ENCODE data around the gene CORO6. TPM values are rescaled to one million over a fixed set of nuclear protein-coding genes. Genes with fewer than 3 reads are reported as not detected.

Gene CORO6
- total RNA-seq, 1 donor = 20.3 TPM

GRCh38 chr17:29579866-29580771, 42.6 kb downstream of the CORO6 start:
- peaks cover 41% of the 10 kb centered on the region for H3K79me2 ChIP-seq (ENCODE audit: insufficient read depth, low read length)
- peak; percentile 99 for DNase-seq (ENCODE audit: insufficient read length, low spot score, missing footprints)
- peaks cover 32% of the 10 kb centered on the region for H3K36me3 ChIP-seq (ENCODE audit: insufficient read depth, low read length)
- no peak overlapping the region for H3K4me3 ChIP-seq (ENCODE audit: insufficient read depth, low read length)
- H3K4me2 ChIP-seq (ENCODE audit: insufficient read depth, low read length) = no peak overlapping the region
- H3K27ac ChIP-seq (ENCODE audit: low read depth, low read length) = peak overlapping the region; percentile 56
- H3K9me3 ChIP-seq (ENCODE audit: low read depth, low read length) = no peaks in the 10 kb centered on the region
- no peak overlapping the region for H2AFZ ChIP-seq (ENCODE audit: low read length)
- H3K27me3 ChIP-seq (ENCODE audit: insufficient read depth, low read length) = no peaks in the 10 kb centered on the region
- peaks cover 10% of the 10 kb centered on the region for H3K4me1 ChIP-seq (ENCODE audit: insufficient read depth, low read length)
- H4K20me1 ChIP-seq (ENCODE audit: insufficient read depth, low read length) = peaks cover 43% of the 10 kb centered on the region
- peak; percentile 91 for TF ChIP-seq CTCF (IDR thresholded peaks at IDR 0.05; ENCODE audit: extremely low read depth, low read depth, low read length)

GRCh38 chr17:29578626-29579485, 43.9 kb downstream of the CORO6 start:
- Histone ChIP-seq H3K4me1 (ENCODE audit: insufficient read depth, low read length) (peaks cover 10% of the 10 kb centered on the region), H3K79me2 (ENCODE audit: insufficient read depth, low read length) (peaks cover 29% of the 10 kb centered on the region), H2AFZ (ENCODE audit: low read length) (no peak overlapping the region), H3K4me2 (ENCODE audit: insufficient read depth, low read length) (no peak overlapping the region), H3K27me3 (ENCODE audit: insufficient read depth, low read length) (no peaks in the 10 kb centered on the region), H3K36me3 (ENCODE audit: insufficient read depth, low read length) (peaks cover 41% of the 10 kb centered on the region), H4K20me1 (ENCODE audit: insufficient read depth, low read length) (peaks cover 32% of the 10 kb centered on the region), H3K9me3 (ENCODE audit: low read depth, low read length) (no peaks in the 10 kb centered on the region), H3K4me3 (ENCODE audit: insufficient read depth, low read length) (no peak overlapping the region), H3K27ac (ENCODE audit: low read depth, low read length) (no peak overlapping the region)
- DNase-seq (ENCODE audit: insufficient read length, low spot score, missing footprints) = peak; percentile 77
- no peak for TF ChIP-seq CTCF (IDR thresholded peaks at IDR 0.05; ENCODE audit: extremely low read depth, low read depth, low read length)

GRCh38 chr17:29577385-29578211, 45.1 kb downstream of the CORO6 start:
- Histone ChIP-seq H3K27ac (ENCODE audit: low read depth, low read length) (no peak overlapping the region), H2AFZ (ENCODE audit: low read length) (peak overlapping the region; percentile 22), H3K27me3 (ENCODE audit: insufficient read depth, low read length) (no peaks in the 10 kb centered on the region), H4K20me1 (ENCODE audit: insufficient read depth, low read length) (peaks cover 20% of the 10 kb centered on the region), H3K4me2 (ENCODE audit: insufficient read depth, low read length) (peak overlapping the region; percentile 43), H3K36me3 (ENCODE audit: insufficient read depth, low read length) (peaks cover 49% of the 10 kb centered on the region), H3K4me1 (ENCODE audit: insufficient read depth, low read length) (peaks cover 14% of the 10 kb centered on the region), H3K9me3 (ENCODE audit: low read depth, low read length) (no peaks in the 10 kb centered on the region), H3K79me2 (ENCODE audit: insufficient read depth, low read length) (peaks cover 16% of the 10 kb centered on the region), H3K4me3 (ENCODE audit: insufficient read depth, low read length) (no peak overlapping the region)
- TF ChIP-seq CTCF (IDR thresholded peaks at IDR 0.05; ENCODE audit: extremely low read depth, low read depth, low read length) = no peak
- DNase-seq (ENCODE audit: insufficient read length, low spot score, missing footprints) = peak; percentile 98

Measured in osteoblast (primary cell).